IPS DF 4.7 (cell line): Measurements from ENCODE around the gene PHC3.
A peak's percentile ranks its signal among the peaks of the same experiment; 100 is the strongest.
"Not testable (repeated sequence)": the region's sequence is repeated elsewhere in the genome, so short reads cannot be mapped to it uniquely, and the experiment has no call there.

Source experiments
- DNase-seq: peaks from one replicate; pipeline ENCODE4 v3.0.0-alpha.2; 2013; ENCODE audit warnings: low spot score; ENCODE audit errors: extremely low read depth

PHC3 gene

GRCh38 chr3:170180908-170181885 lies at the start of gene PHC3:
Gene PHC3 (minus strand): TSS chr3:170181733. CDS start chr3:170181715, 18 bp downstream.
- DNase-seq: peak; percentile 41

GRCh38 chr3:170228093-170228766 lies 46.7 kb upstream of the PHC3 start:
- no peak for DNase-seq

GRCh38 chr3:170226426-170226960 lies 45.0 kb upstream of the PHC3 start:
- DNase-seq: no peak

- DNase-seq: no peak
Observed at GRCh38 chr3:170225166-170225565, 43.6 kb upstream of the PHC3 start.

GRCh38 chr3:170222647-170223541 lies 41.4 kb upstream of the PHC3 start:
- no peak for DNase-seq

- peak; percentile 81 for DNase-seq
Observed at GRCh38 chr3:170221924-170222646, 40.6 kb upstream of the PHC3 start, which contains the start of gene PRKCI. Gene PRKCI (plus strand): TSS chr3:170222424. CDS start chr3:170222670, 246 bp downstream.

- DNase-seq: no peak
Observed at GRCh38 chr3:170220871-170221270, 39.3 kb upstream of the PHC3 start.

- no peak for DNase-seq
Observed at GRCh38 chr3:170219850-170220249, 38.3 kb upstream of the PHC3 start.

GRCh38 chr3:170211668-170212067 lies 30.1 kb upstream of the PHC3 start:
- no peak for DNase-seq

GRCh38 chr3:170207717-170208116 lies 26.2 kb upstream of the PHC3 start:
- DNase-seq: no peak

- not testable (repeated sequence) for DNase-seq
Observed at GRCh38 chr3:170206164-170206762, 24.7 kb upstream of the PHC3 start.

- DNase-seq: no peak
Observed at GRCh38 chr3:170205302-170205701, 23.8 kb upstream of the PHC3 start.

- DNase-seq: no peak
Observed at GRCh38 chr3:170204509-170204908, 23.0 kb upstream of the PHC3 start.

- no peak for DNase-seq
Observed at GRCh38 chr3:170204023-170204472, 22.5 kb upstream of the PHC3 start.

- DNase-seq: no peak
Observed at GRCh38 chr3:170203457-170203856, 21.9 kb upstream of the PHC3 start.

GRCh38 chr3:170201527-170201926 lies 20.0 kb upstream of the PHC3 start:
- DNase-seq: no peak

GRCh38 chr3:170200987-170201386 lies 19.5 kb upstream of the PHC3 start:
- DNase-seq: no peak

- DNase-seq: no peak
Observed at GRCh38 chr3:170196833-170197232, 15.3 kb upstream of the PHC3 start.

- not testable (repeated sequence) for DNase-seq
Observed at GRCh38 chr3:170195759-170196158, 14.2 kb upstream of the PHC3 start.
